ENCODE data around the gene STK39. TPM values are rescaled to one million over a fixed set of nuclear protein-coding genes. Genes with fewer than 3 reads are reported as not detected.
A peak's percentile ranks its signal among the peaks of the same experiment; 100 is the strongest.

Gene STK39
- total RNA-seq, 4 donors from 2014 or later: 18.4 to 65.0 (median 27.1) TPM

GRCh38 chr2:168171059-168171762 lies 76.2 kb downstream of the STK39 start:
- no peak for DNase-seq (ENCODE audit: low spot score)

GRCh38 chr2:168169097-168169745 lies 78.2 kb downstream of the STK39 start:
- ATAC-seq (ENCODE audit: low FRiP score): no peak

More at GRCh38 chr2:168171059-168171762, 76.2 kb downstream of the STK39 start:
- no peak for ATAC-seq (ENCODE audit: low FRiP score)
- TF ChIP-seq CTCF (IDR thresholded peaks at IDR 0.05): no peak

GRCh38 chr2:168167511-168168263 lies 79.7 kb downstream of the STK39 start:
- no peak for TF ChIP-seq CTCF (IDR thresholded peaks at IDR 0.05)
- DNase-seq (ENCODE audit: low spot score): no peak
- no peak for ATAC-seq (ENCODE audit: low FRiP score)

More at GRCh38 chr2:168169097-168169745, 78.2 kb downstream of the STK39 start:
- TF ChIP-seq CTCF (IDR thresholded peaks at IDR 0.05): no peak
- DNase-seq (ENCODE audit: low spot score): no peak

- TF ChIP-seq CTCF (IDR thresholded peaks at IDR 0.05): no peak
- DNase-seq (ENCODE audit: low spot score): no peak
- peak; percentile 48 for ATAC-seq (ENCODE audit: low FRiP score)
These were observed 80.4 kb downstream of the STK39 start for GRCh38 chr2:168166902-168167510.

- TF ChIP-seq CTCF (IDR thresholded peaks at IDR 0.05): no peak
- no peak for DNase-seq (ENCODE audit: low spot score)
- no peak for ATAC-seq (ENCODE audit: low FRiP score)
These were observed 81.2 kb downstream of the STK39 start for GRCh38 chr2:168165985-168166901.

GRCh38 chr2:168165397-168165796 lies 82.0 kb downstream of the STK39 start:
- TF ChIP-seq CTCF (IDR thresholded peaks at IDR 0.05): no peak
- ATAC-seq (ENCODE audit: low FRiP score): no peak
- DNase-seq (ENCODE audit: low spot score): no peak
